ENCODE measurements around the gene OMA1. TPM values are rescaled to one million over a fixed set of nuclear protein-coding genes. Genes with fewer than 3 reads are reported as not detected.
A peak's percentile ranks its signal among the peaks of the same experiment; 100 is the strongest.

The OMA1 gene
- total and polyA plus RNA-seq, 10 of the 15 experiments (the other 5 are each of a cell fraction or from before 2014, with no cell fraction given), result 23.6 to 67.1 (median 47.1) TPM

DNA sequence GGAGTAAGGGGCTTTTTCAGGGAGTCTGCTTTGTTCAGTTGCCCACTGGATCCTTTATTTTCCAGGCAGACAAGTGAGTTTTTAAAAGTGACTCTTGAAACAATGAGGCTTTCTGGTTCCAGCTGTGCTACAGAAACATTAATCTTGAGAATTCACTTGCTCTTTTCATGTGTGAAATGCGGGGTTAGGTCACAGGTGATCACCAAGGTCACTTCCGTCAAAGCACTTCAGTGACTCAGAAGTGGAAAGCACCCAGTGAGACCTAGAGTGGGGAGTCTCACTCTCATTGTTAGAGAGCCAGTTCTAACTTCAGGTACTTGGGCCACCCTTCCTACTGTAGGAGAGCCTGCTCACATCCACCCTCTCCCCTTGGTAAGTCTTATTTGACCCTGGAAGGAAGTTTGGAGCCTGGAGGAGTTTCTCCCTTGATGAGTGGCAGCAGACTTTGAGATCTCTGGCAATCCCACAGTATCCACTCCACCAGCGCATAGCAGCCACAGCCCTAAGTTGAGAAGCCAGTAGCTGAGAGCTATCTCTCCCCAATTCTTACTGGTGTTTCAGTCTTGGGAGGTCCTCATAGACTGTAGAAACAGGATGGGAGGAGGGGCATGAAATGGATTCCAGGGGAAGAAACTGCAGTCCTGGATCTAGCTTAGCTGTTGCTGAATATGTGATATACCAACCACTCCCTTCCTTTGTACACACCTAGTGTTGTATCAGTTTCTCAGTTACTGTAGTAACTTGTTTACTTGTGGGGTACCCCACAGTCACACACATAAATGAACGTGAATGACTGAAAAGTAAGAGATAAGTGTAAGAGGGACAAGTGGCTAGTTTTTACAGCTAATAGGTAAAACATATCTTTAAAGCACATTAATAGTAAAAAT lies 27.4 kb upstream of the OMA1 start (continued):
- TF ChIP-seq KAT2A (conservative IDR thresholded peaks at IDR 0.05; ENCODE audit: control insufficient read depth, low read depth, low read length) (no peak), HCFC1 (IDR thresholded peaks at IDR 0.05; ENCODE audit: low read length) (no peak), EGR1 (IDR thresholded peaks at IDR 0.05; ENCODE audit: borderline replicate concordance in 1 of 2, low read depth in 2 of 2, low read length in 2 of 2) (peak in 1 of 2 experiments; percentile 53; a peak in 1 of 3 replicates), BACH1 (IDR thresholded peaks at IDR 0.05; ENCODE audit: borderline replicate concordance) (peak; percentile 87; the same call in 1 of the 2 replicates), MTA2 (IDR thresholded peaks at IDR 0.05; ENCODE audit: low read depth) (peak; percentile 95), RAD21 (IDR thresholded peaks at IDR 0.05; ENCODE audit: insufficient read depth, low read depth, low read length) (peak; percentile 20; the same call in 1 of the 2 replicates), GABPA (IDR thresholded peaks at IDR 0.05; ENCODE audit: low read depth) (peak; percentile 77), KLF5 (IDR thresholded peaks at IDR 0.05; ENCODE audit: partially characterized antibody) (peak; percentile 42), ZNF24 (IDR thresholded peaks at IDR 0.05) (peak; percentile 87), NR2C1 (IDR thresholded peaks at IDR 0.05) (peak; percentile 73), IKZF1 (conservative IDR thresholded peaks at IDR 0.05) (peak; percentile 85), DPF2 (IDR thresholded peaks at IDR 0.05) (peak; percentile 98), BMI1 (IDR thresholded peaks at IDR 0.05; ENCODE audit: borderline replicate concordance) (peak; percentile 84), ZNF622 (IDR thresholded peaks at IDR 0.05) (no peak), BCL3 (IDR thresholded peaks at IDR 0.05; ENCODE audit: borderline replicate concordance, insufficient read depth, low read depth, low read length, poor library complexity, severe bottlenecking) (peak; percentile 92)
- TF ChIP-seq, protein P1, sequence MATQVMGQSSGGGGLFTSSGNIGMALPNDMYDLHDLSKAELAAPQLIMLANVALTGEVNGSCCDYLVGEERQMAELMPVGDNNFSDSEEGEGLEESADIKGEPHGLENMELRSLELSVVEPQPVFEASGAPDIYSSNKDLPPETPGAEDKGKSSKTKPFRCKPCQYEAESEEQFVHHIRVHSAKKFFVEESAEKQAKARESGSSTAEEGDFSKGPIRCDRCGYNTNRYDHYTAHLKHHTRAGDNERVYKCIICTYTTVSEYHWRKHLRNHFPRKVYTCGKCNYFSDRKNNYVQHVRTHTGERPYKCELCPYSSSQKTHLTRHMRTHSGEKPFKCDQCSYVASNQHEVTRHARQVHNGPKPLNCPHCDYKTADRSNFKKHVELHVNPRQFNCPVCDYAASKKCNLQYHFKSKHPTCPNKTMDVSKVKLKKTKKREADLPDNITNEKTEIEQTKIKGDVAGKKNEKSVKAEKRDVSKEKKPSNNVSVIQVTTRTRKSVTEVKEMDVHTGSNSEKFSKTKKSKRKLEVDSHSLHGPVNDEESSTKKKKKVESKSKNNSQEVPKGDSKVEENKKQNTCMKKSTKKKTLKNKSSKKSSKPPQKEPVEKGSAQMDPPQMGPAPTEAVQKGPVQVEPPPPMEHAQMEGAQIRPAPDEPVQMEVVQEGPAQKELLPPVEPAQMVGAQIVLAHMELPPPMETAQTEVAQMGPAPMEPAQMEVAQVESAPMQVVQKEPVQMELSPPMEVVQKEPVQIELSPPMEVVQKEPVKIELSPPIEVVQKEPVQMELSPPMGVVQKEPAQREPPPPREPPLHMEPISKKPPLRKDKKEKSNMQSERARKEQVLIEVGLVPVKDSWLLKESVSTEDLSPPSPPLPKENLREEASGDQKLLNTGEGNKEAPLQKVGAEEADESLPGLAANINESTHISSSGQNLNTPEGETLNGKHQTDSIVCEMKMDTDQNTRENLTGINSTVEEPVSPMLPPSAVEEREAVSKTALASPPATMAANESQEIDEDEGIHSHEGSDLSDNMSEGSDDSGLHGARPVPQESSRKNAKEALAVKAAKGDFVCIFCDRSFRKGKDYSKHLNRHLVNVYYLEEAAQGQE (IDR thresholded peaks at IDR 0.05; ENCODE audit: low read depth, low read length), result peak; percentile 46; the same call in 1 of the 2 replicates
- TF ChIP-seq, protein P2, sequence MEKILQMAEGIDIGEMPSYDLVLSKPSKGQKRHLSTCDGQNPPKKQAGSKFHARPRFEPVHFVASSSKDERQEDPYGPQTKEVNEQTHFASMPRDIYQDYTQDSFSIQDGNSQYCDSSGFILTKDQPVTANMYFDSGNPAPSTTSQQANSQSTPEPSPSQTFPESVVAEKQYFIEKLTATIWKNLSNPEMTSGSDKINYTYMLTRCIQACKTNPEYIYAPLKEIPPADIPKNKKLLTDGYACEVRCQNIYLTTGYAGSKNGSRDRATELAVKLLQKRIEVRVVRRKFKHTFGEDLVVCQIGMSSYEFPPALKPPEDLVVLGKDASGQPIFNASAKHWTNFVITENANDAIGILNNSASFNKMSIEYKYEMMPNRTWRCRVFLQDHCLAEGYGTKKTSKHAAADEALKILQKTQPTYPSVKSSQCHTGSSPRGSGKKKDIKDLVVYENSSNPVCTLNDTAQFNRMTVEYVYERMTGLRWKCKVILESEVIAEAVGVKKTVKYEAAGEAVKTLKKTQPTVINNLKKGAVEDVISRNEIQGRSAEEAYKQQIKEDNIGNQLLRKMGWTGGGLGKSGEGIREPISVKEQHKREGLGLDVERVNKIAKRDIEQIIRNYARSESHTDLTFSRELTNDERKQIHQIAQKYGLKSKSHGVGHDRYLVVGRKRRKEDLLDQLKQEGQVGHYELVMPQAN (conservative IDR thresholded peaks at IDR 0.05), result no peak
- TF ChIP-seq, protein P3, sequence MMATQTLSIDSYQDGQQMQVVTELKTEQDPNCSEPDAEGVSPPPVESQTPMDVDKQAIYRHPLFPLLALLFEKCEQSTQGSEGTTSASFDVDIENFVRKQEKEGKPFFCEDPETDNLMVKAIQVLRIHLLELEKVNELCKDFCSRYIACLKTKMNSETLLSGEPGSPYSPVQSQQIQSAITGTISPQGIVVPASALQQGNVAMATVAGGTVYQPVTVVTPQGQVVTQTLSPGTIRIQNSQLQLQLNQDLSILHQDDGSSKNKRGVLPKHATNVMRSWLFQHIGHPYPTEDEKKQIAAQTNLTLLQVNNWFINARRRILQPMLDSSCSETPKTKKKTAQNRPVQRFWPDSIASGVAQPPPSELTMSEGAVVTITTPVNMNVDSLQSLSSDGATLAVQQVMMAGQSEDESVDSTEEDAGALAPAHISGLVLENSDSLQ (IDR thresholded peaks at IDR 0.05), result peak; percentile 47
- TF ChIP-seq, protein P4, sequence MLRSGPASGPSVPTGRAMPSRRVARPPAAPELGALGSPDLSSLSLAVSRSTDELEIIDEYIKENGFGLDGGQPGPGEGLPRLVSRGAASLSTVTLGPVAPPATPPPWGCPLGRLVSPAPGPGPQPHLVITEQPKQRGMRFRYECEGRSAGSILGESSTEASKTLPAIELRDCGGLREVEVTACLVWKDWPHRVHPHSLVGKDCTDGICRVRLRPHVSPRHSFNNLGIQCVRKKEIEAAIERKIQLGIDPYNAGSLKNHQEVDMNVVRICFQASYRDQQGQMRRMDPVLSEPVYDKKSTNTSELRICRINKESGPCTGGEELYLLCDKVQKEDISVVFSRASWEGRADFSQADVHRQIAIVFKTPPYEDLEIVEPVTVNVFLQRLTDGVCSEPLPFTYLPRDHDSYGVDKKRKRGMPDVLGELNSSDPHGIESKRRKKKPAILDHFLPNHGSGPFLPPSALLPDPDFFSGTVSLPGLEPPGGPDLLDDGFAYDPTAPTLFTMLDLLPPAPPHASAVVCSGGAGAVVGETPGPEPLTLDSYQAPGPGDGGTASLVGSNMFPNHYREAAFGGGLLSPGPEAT (IDR thresholded peaks at IDR 0.05; ENCODE audit: low read depth), result peak; percentile 97

All from GM12878 (cell line).